OCI-LY3 (cell line): ENCODE data around the gene SPTBN4.

ENCODE experiments used
- H2AFZ ChIP-seq: fragments of 200-600, 300-600 bp; shearing (Covaris generic); 2 replicates; pipeline ENCODE4 v1.6.0; 2014; ENCODE audit warnings: antibody characterized with exemption, low read depth, low read length
- H3K27ac ChIP-seq: fragments of 200-600, 300-600 bp; sonication (generic); 2 replicates; pipeline ENCODE4 v1.5.1; 2014; ENCODE audit warnings: mild to moderate bottlenecking, low read length, moderate library complexity, mixed read lengths
- H3K27me3 ChIP-seq: fragments of 200-600, 300-600 bp; sonication (generic); 2 replicates; pipeline ENCODE4 v1.6.1; 2014; ENCODE audit warnings: low read depth, low read length, mixed read lengths
- H3K36me3 ChIP-seq: fragments of 200-600, 300-600 bp; sonication (generic); replicated peaks from 2 replicates; pipeline ENCODE3; 2014; ENCODE audit warnings: low read depth, low read length, mixed read lengths
- H3K4me1 ChIP-seq: fragments of 300-600, 200-600 bp; sonication (generic); 2 replicates; pipeline ENCODE4 v1.6.1; 2014; ENCODE audit warnings: low read length, mixed read lengths
- H3K4me2 ChIP-seq: fragments of 200-600, 300-600 bp; sonication (generic); 2 replicates; pipeline ENCODE4 v1.6.1; 2014; ENCODE audit warnings: low read length, mixed read lengths
- H3K4me3 ChIP-seq: fragments of 300-600, 200-600 bp; sonication (generic); 2 replicates; pipeline ENCODE4 v1.5.1; 2014; ENCODE audit warnings: antibody characterized with exemption, mild to moderate bottlenecking, low read length, moderate library complexity
- H3K79me2 ChIP-seq: fragments of 300-600, 200-600 bp; shearing (Covaris generic); 2 replicates; pipeline ENCODE4 v1.6.1; 2014; ENCODE audit warnings: mild to moderate bottlenecking, low read length, mixed read lengths
- H3K9ac ChIP-seq: fragments of 300-600, 200-600 bp; shearing (Covaris generic); 2 replicates; pipeline ENCODE4 v1.6.0; 2014; ENCODE audit warnings: mild to moderate bottlenecking, low read length, moderate library complexity
- H3K9me3 ChIP-seq: fragments of 200-600, 300-600 bp; shearing (Covaris generic); 2 replicates; pipeline ENCODE4 v1.6.1; 2014; ENCODE audit warnings: low read length, mixed read lengths; ENCODE audit not compliant: insufficient read depth
- H4K20me1 ChIP-seq: fragments of 200-600, 300-600 bp; sonication (generic); 2 replicates; pipeline ENCODE4 v1.6.1; 2016; ENCODE audit warnings: low read length, mixed read lengths; ENCODE audit not compliant: insufficient read depth
- EZH2phosphoT487 ChIP-seq: fragments of 200-600 bp; shearing (Covaris generic); IDR thresholded peaks from 2 replicates; pipeline ENCODE4 v1.6.1; 2018; ENCODE audit warnings: antibody characterized with exemption, mixed run types, low read depth
- TF ChIP-seq, protein P1 (sequence below): fragments of 200-600, 300-600 bp; sonication (generic); IDR thresholded peaks from 2 replicates; pipeline ENCODE4 v1.5.1; 2014; ENCODE audit warnings: antibody characterized with exemption, low read length, low read depth

Gene SPTBN4

DNA sequence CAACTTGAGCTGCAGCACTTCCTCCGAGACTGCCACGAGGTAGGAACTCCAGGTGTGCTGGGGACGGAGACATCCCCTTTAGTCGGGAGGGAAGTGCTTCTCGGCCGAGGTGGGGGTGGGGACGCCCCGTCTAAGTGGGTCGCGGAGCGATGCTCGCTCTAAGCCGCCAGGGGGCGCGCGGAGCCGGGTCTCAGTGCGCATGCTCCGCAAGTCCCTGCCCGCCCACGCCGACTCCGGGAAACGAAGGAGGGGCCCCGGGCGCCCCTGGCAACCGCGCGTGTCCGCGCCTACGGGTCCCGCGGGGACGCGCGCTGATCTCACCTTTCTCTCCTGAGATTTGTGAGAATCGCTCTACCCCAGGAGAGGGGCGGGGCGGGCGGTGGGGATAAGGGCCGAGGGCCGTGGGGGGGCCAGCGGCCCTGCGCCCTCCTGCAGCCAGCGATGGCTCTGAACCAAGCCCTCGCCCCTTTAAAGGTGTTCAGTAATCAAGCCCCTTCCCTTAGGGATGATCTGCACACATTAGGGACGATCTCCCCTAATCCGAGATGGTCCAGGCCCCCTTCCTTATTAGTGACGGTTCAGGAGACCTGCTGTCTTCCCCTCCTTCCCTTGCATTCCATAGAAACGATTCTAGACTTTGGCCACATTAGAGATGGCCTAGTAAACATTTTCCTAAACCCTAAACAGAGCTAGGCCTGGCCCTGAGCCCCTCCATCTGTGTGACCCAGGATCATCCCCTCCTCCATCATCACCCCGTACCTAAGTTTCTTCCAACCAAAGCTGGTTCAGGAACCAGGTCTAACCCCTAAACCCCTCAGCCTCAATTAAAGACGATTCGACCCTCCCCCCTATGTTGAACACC, 62.5 kb downstream of the SPTBN4 start:
- H3K4me3 ChIP-seq, result peak overlapping the region; percentile 78
- H3K9me3 ChIP-seq, result no peaks in the 10 kb centered on the region

DNA sequence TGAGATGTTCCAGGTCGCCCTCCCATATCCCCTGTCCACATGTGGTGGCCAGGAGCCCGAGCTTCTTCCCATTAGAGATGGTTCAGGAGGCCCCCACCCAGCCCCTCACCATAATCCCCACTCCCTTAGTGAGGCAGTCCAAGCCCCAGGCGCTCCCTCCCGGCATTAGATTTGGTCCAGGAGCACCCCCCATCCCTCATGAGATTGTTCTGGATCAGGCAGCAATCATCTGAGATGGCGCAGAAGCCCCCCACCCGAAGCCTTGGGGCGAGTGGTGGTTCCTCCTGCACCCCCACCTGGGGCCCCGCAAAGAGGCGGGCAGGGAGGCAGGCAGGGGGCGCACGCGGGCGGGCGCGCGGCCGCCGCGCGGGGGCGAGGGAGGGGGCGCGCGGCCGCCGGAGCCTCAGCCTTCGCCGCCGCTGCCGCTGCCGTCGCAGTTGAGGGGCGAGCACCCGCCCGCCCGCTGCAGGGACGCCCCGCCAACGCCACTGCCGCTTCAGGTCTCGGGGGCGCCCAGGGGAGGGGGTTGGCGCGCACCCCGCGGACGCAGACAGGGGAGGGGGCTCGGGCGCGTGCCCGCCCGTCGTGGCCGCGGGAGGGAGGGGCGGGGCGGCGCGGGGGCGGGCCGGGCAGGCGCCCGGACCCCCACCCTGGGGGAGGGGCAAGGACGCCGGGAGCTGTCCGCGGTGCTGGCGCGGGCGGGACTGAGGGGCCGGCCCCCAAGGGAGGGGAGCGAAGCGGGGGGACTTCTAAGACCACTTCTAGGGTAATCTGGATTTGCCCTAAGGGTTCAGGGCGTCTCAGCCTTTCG, 63.5 kb downstream of the SPTBN4 start:
- H3K9me3 ChIP-seq, result no peaks in the 10 kb centered on the region
- peak overlapping the region; percentile 83 for H3K4me2 ChIP-seq
- H3K27ac ChIP-seq, result no peak overlapping the region
- TF ChIP-seq, protein P1, sequence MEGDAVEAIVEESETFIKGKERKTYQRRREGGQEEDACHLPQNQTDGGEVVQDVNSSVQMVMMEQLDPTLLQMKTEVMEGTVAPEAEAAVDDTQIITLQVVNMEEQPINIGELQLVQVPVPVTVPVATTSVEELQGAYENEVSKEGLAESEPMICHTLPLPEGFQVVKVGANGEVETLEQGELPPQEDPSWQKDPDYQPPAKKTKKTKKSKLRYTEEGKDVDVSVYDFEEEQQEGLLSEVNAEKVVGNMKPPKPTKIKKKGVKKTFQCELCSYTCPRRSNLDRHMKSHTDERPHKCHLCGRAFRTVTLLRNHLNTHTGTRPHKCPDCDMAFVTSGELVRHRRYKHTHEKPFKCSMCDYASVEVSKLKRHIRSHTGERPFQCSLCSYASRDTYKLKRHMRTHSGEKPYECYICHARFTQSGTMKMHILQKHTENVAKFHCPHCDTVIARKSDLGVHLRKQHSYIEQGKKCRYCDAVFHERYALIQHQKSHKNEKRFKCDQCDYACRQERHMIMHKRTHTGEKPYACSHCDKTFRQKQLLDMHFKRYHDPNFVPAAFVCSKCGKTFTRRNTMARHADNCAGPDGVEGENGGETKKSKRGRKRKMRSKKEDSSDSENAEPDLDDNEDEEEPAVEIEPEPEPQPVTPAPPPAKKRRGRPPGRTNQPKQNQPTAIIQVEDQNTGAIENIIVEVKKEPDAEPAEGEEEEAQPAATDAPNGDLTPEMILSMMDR, result peak; percentile 40; the same call in 1 of the 2 replicates
- TF ChIP-seq EZH2phosphoT487, result no peak
- H3K9ac ChIP-seq, result peak overlapping the region; percentile 61; the same call in 1 of the 2 replicates
- peaks cover 13% of the 10 kb centered on the region for H3K4me1 ChIP-seq
- H3K27me3 ChIP-seq, result 0 out of 2 replicates have a peak, but pooled peaks cover 4% of the 10 kb centered on the region
- H4K20me1 ChIP-seq, result no peaks in the 10 kb centered on the region
- no peaks in the 10 kb centered on the region for H3K79me2 ChIP-seq
- H3K4me3 ChIP-seq, result peak overlapping the region; percentile 78
- peak overlapping the region; percentile 3; the same call in 1 of the 2 replicates for H2AFZ ChIP-seq
- H3K36me3 ChIP-seq, result no peaks in the 10 kb centered on the region

More for the DNA sequence above, 62.5 kb downstream of the SPTBN4 start:
- no peak overlapping the region for H3K27ac ChIP-seq
- no peaks in the 10 kb centered on the region for H4K20me1 ChIP-seq
- H2AFZ ChIP-seq, result peak overlapping the region; percentile 91
- H3K4me1 ChIP-seq, result peaks cover 13% of the 10 kb centered on the region
- no peaks in the 10 kb centered on the region for H3K79me2 ChIP-seq
- H3K4me2 ChIP-seq, result peak overlapping the region; percentile 83
- 0 out of 2 replicates have a peak, but pooled peaks cover 4% of the 10 kb centered on the region for H3K27me3 ChIP-seq
- TF ChIP-seq, protein P1, result peak; percentile 92
- TF ChIP-seq EZH2phosphoT487, result no peak
- peak overlapping the region; percentile 61 for H3K9ac ChIP-seq
- H3K36me3 ChIP-seq, result no peaks in the 10 kb centered on the region

DNA sequence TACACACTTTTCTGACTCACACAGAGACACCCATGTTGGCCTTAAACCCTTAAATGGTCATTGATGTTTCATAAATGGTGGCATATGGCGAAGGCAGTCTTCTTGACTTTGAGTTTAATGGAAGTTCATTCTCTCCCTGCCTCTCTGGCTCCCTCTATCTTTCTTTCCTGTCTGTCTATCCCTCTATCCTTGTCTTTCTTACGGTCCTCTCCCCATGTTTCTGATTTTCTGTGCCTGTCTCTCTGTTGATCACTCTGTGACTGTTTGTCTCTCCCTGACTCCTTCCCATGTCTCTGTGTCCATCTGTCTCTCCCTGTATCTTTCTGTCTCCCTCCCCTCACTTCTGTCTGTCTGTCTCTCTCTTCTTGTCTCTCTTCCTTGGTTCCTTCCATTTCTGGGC, 66.7 kb downstream of the SPTBN4 start:
- Histone ChIP-seq H3K4me1 (peaks cover 13% of the 10 kb centered on the region), H4K20me1 (no peaks in the 10 kb centered on the region), H3K79me2 (no peaks in the 10 kb centered on the region), H3K9ac (no peak overlapping the region), H3K9me3 (no peaks in the 10 kb centered on the region), H2AFZ (no peak overlapping the region), H3K27ac (no peak overlapping the region), H3K4me3 (no peak overlapping the region), H3K36me3 (no peaks in the 10 kb centered on the region), H3K27me3 (no peaks in the 10 kb centered on the region), H3K4me2 (no peak overlapping the region)
- TF ChIP-seq, protein P1, result peak; percentile 26
- no peak for TF ChIP-seq EZH2phosphoT487

DNA sequence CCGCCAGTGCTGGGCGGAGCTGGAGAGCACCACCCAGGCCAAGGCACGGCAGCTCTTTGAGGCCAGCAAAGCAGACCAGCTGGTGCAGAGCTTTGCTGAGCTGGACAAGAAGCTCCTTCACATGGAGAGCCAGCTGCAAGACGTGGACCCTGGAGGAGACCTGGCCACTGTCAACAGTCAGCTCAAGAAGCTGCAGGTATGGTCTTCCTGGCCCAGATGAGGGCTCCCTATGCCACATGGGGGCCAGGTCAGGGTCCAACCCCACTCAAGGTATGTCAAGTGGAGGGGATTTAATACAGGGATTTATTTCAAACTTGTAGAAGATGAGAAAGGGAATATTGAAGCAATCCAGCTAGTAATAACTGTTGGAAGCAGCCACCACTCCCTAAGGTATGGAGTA, 67.3 kb downstream of the SPTBN4 start:
- Histone ChIP-seq H3K36me3 (no peaks in the 10 kb centered on the region), H3K27me3 (no peaks in the 10 kb centered on the region), H3K9me3 (no peaks in the 10 kb centered on the region), H3K27ac (no peak overlapping the region), H3K4me1 (peaks cover 11% of the 10 kb centered on the region), H3K9ac (no peak overlapping the region), H3K79me2 (no peaks in the 10 kb centered on the region), H3K4me3 (no peak overlapping the region), H2AFZ (no peak overlapping the region), H4K20me1 (no peaks in the 10 kb centered on the region), H3K4me2 (no peak overlapping the region)
- TF ChIP-seq EZH2phosphoT487, result no peak
- TF ChIP-seq, protein P1, result no peak
